Gastroesophageal sphincter (tissue), 3 donors: Measurements from ENCODE around the gene DNM3.

Experiments used
- EP300 ChIP-seq: sonication (generic); formaldehyde crosslinking; IDR thresholded peaks from one replicate; pipeline ENCODE4 v1.6.1; 2017; ENCODE audit warnings: antibody characterized with exemption, mild to moderate bottlenecking
- POLR2A ChIP-seq, 2 donors: fragments of 450-650 bp; IDR thresholded peaks; one replicate each; pipeline ENCODE4 v1.6.1; 2017; ENCODE audit warnings: antibody characterized with exemption in 2 of 2, mild to moderate bottlenecking in 2 of 2, moderate library complexity in 1 of 2
- TF ChIP-seq, protein P1 (sequence below), 4 experiments: fragments of 200-600 bp in 2 of 4; fragments of 450-650 bp in 2 of 4; sonication (generic) in 1 of 4; IDR thresholded peaks; one replicate each; pipeline ENCODE4 v1.5.1; 2017 to 2019; ENCODE audit warnings: antibody characterized with exemption in 4 of 4, mild to moderate bottlenecking in 2 of 4, moderate library complexity in 2 of 4

GRCh38 chr1:172446547-172446946 lies 605.2 kb downstream of the DNM3 start:
- TF ChIP-seq, protein P1, sequence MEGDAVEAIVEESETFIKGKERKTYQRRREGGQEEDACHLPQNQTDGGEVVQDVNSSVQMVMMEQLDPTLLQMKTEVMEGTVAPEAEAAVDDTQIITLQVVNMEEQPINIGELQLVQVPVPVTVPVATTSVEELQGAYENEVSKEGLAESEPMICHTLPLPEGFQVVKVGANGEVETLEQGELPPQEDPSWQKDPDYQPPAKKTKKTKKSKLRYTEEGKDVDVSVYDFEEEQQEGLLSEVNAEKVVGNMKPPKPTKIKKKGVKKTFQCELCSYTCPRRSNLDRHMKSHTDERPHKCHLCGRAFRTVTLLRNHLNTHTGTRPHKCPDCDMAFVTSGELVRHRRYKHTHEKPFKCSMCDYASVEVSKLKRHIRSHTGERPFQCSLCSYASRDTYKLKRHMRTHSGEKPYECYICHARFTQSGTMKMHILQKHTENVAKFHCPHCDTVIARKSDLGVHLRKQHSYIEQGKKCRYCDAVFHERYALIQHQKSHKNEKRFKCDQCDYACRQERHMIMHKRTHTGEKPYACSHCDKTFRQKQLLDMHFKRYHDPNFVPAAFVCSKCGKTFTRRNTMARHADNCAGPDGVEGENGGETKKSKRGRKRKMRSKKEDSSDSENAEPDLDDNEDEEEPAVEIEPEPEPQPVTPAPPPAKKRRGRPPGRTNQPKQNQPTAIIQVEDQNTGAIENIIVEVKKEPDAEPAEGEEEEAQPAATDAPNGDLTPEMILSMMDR (IDR thresholded peaks at IDR 0.05) = no peak
- no peak for TF ChIP-seq EP300
- no peak for TF ChIP-seq POLR2A (IDR thresholded peaks at IDR 0.05)
